Measurements from ENCODE around the gene ALPL.

GRCh38 chr1:21617126-21617738 lies 108.0 kb downstream of the ALPL start:
- TF ChIP-seq CTCF (IDR thresholded peaks at IDR 0.05): no peak
- TF ChIP-seq POLR2AphosphoS5 (IDR thresholded peaks at IDR 0.05): no peak

All from prostate gland (tissue), 2 donors.